NCI-H1417 (cell line): ENCODE measurements around the gene TRIM2.

Source experiments
- DNase-seq, 3 experiments: peaks; one replicate each; lab custom pipeline; 2025; lab: John Stamatoyannopoulos, UW

TRIM2 gene

GRCh38 chr4:153372967-153373562 lies 168.8 kb downstream of the TRIM2 start:
- no peak for DNase-seq

GRCh38 chr4:153374442-153374841 lies 170.2 kb downstream of the TRIM2 start:
- no peak for DNase-seq

- DNase-seq = no peak
These were observed 171.1 kb downstream of the TRIM2 start for GRCh38 chr4:153375303-153375702.

GRCh38 chr4:153383131-153383530 lies 178.9 kb downstream of the TRIM2 start:
- no peak for DNase-seq

GRCh38 chr4:153384160-153384559 lies 179.9 kb downstream of the TRIM2 start:
- no peak for DNase-seq

- DNase-seq = no peak
These were observed 181.5 kb downstream of the TRIM2 start for GRCh38 chr4:153385784-153386183.

- DNase-seq = no peak
These were observed 183.7 kb downstream of the TRIM2 start for GRCh38 chr4:153387981-153388380.
